GM12878 (cell line): ENCODE results near the gene BOLA1. TPM values are rescaled to one million over a fixed set of nuclear protein-coding genes. Genes with fewer than 3 reads are reported as not detected.

ENCODE experiments used
- ATAC-seq: fragments of 200-7000 bp; cut with Tn5 transposase; 3 replicates; pipeline ENCODE4 v1.9.1; 2020; ENCODE audit warnings: mild to moderate bottlenecking, moderate library complexity
- BruUV-seq: library from RNA; stranded (reverse); fragments of 400-500 nt; replicated peaks from 2 replicates; lab custom pipeline; 2021; lab: Mats Ljungman, UMichigan
- CTCF ChIA-PET: fragments of 300-600 bp; sonication (Branson Sonifier 250); formaldehyde crosslinking; extraction: SDS; loops from one replicate; lab custom pipeline; 2021; ENCODE audit warnings: inconsistent platforms; lab: Yijun Ruan, JAX
- POLR2A ChIA-PET: fragments of 350-600 bp; formaldehyde crosslinking; extraction: SDS; loops from one replicate; lab custom pipeline; 2021; ENCODE audit warnings: inconsistent platforms; lab: Charles Lee
- RAD21 ChIA-PET: fragments of 300-600 bp; sonication (Branson Sonifier 250); formaldehyde crosslinking; loops from one replicate; lab custom pipeline; 2023; ENCODE audit warnings: antibody characterized with exemption; ENCODE audit not compliant: unreplicated experiment; lab: Charles Lee
- SMC1A ChIA-PET: fragments of 300-600 bp; sonication (Branson Sonifier 250); formaldehyde crosslinking; loops from one replicate; lab custom pipeline; 2023; ENCODE audit not compliant: unreplicated experiment, uncharacterized antibody; lab: Charles Lee
- DNase-seq: peaks from one replicate; pipeline ENCODE4 v3.0.0-alpha.2; 2011; ENCODE audit warnings: low read depth, low spot score
- FAIRE-seq: peaks from 3 replicates; lab custom pipeline; 2011; peaks lifted over from hg19 to GRCh38; lab: Jason Lieb, UNC
- H2AFZ ChIP-seq: 2 replicates; pipeline ENCODE4 v1.6.0; 2011; ENCODE audit warnings: low read depth, low read length, control low read depth; ENCODE audit not compliant: control insufficient read depth
- H3K27ac ChIP-seq: 2 replicates; pipeline ENCODE4 v1.5.1; 2011; ENCODE audit warnings: control low read depth; ENCODE audit not compliant: control insufficient read depth, insufficient read depth
- H3K27me3 ChIP-seq, 2 experiments: replicated peaks in 1 of 2; 2 replicates each; pipeline versions ENCODE4 v1.6.0 to v1.6.1; 2011; ENCODE audit warnings: low read length in 1 of 2; ENCODE audit not compliant: control insufficient read depth in 2 of 2, insufficient read depth in 2 of 2
- H3K36me3 ChIP-seq, 2 experiments: 2 replicates each; pipeline ENCODE4 v1.5.1; 2011; ENCODE audit warnings: low read length in 1 of 2; ENCODE audit not compliant: control insufficient read depth in 2 of 2, insufficient read depth in 2 of 2
- H3K4me1 ChIP-seq: 2 replicates; pipeline ENCODE4 v1.6.1; 2011; ENCODE audit warnings: mild to moderate bottlenecking, low read length, moderate library complexity, mixed read lengths; ENCODE audit not compliant: control insufficient read depth, insufficient read depth
- H3K4me2 ChIP-seq: 2 replicates; pipeline ENCODE4 v1.6.0; 2011; ENCODE audit warnings: control low read depth; ENCODE audit not compliant: control insufficient read depth, insufficient read depth
- H3K4me3 ChIP-seq: fragments of 200-600 bp; sonication (generic); 2 replicates; pipeline ENCODE4 v1.5.1; 2016
- H3K79me2 ChIP-seq: 2 replicates; pipeline ENCODE4 v1.6.0; 2011; ENCODE audit warnings: low read length; ENCODE audit not compliant: control insufficient read depth, insufficient read depth
- H3K9ac ChIP-seq: 2 replicates; pipeline ENCODE4 v1.8.0; 2011; ENCODE audit warnings: low read length, control low read depth, mixed read lengths; ENCODE audit not compliant: control insufficient read depth, insufficient read depth
- H3K9me3 ChIP-seq: replicated peaks from 3 replicates; pipeline ENCODE4 v1.5.1; 2011; ENCODE audit warnings: mild to moderate bottlenecking, low read length; ENCODE audit not compliant: control insufficient read depth, insufficient read depth
- H4K20me1 ChIP-seq: 2 replicates; pipeline ENCODE4 v1.6.0; 2011; ENCODE audit not compliant: control insufficient read depth, insufficient read depth
- ETV6 ChIP-seq, 2 experiments: fragments of 450-650 bp in 1 of 2; IDR thresholded peaks in 1 of 2; conservative IDR thresholded peaks in 1 of 2; 2 replicates each; pipeline ENCODE4 v1.6.1; 2014; ENCODE audit warnings: antibody characterized with exemption in 1 of 2, borderline replicate concordance in 1 of 2, low read depth in 1 of 2, mild to moderate bottlenecking in 1 of 2, moderate library complexity in 1 of 2
- EZH2 ChIP-seq: IDR thresholded peaks from 2 replicates; pipeline ENCODE4 v1.6.1; 2012; ENCODE audit warnings: low read depth, mild to moderate bottlenecking, control low read depth, inconsistent platforms, low read length, borderline replicate concordance; ENCODE audit not compliant: control insufficient read depth
- GABPA ChIP-seq: IDR thresholded peaks from 2 replicates; pipeline ENCODE4 v1.6.1; 2014; ENCODE audit warnings: antibody characterized with exemption, low read depth, mild to moderate bottlenecking, inconsistent platforms
- HCFC1 ChIP-seq: fragments of 150-350 bp; IDR thresholded peaks from 2 replicates; pipeline ENCODE4 v1.6.1; 2014; ENCODE audit warnings: low read length
- HDGF ChIP-seq: fragments of 450-650 bp; IDR thresholded peaks from 2 replicates; pipeline ENCODE4 v1.6.1; 2016; ENCODE audit warnings: antibody characterized with exemption
- IKZF1 ChIP-seq: fragments of 450-650 bp; conservative IDR thresholded peaks from 2 replicates; pipeline ENCODE4 v1.6.1; 2017; ENCODE audit warnings: antibody characterized with exemption, mild to moderate bottlenecking
- KAT2A ChIP-seq: conservative IDR thresholded peaks from 2 replicates; pipeline ENCODE4 v1.6.1; 2011; ENCODE audit warnings: low read depth, low read length; ENCODE audit not compliant: control insufficient read depth
- MEF2A ChIP-seq: IDR thresholded peaks from 2 replicates; pipeline ENCODE4 v1.6.1; 2011; ENCODE audit warnings: low read depth, mild to moderate bottlenecking, low read length, moderate library complexity; ENCODE audit not compliant: insufficient read depth
- MEF2B ChIP-seq: fragments of 450-650 bp; IDR thresholded peaks from 2 replicates; pipeline ENCODE4 v1.6.1; 2018; ENCODE audit warnings: mild to moderate bottlenecking, moderate library complexity; ENCODE audit not compliant: partially characterized antibody, poor library complexity, severe bottlenecking
- PAX8 ChIP-seq: fragments of 450-650 bp; IDR thresholded peaks from 2 replicates; pipeline ENCODE4 v1.6.1; 2017; ENCODE audit warnings: mild to moderate bottlenecking, moderate library complexity
- PML ChIP-seq: IDR thresholded peaks from 2 replicates; pipeline ENCODE4 v1.6.1; 2012; ENCODE audit warnings: low read length, inconsistent platforms
- SREBF1 ChIP-seq: IDR thresholded peaks from 2 replicates; pipeline ENCODE4 v1.6.1; 2012; ENCODE audit warnings: mild to moderate bottlenecking, low read length
- WGBS: methylation state at CpG from one replicate; pipeline ENCODE4 v1.1.6; 2016; ENCODE audit warnings: low lambda C conversion rate; ENCODE audit not compliant: insufficient replicate concordance, insufficient coverage; ENCODE audit errors: missing lambda C conversion rate; 5-methylcytosine and 5-hydroxymethylcytosine counted together
- in situ Hi-C: fragments of 300-500 bp; cut with MboI; formaldehyde crosslinking; loops from 9 replicates; pipeline ENCODE4 v1.14.3; 2018; ENCODE audit warnings: mixed read lengths
- intact Hi-C: fragments of 100-400 bp; cut with micrococcal nuclease; formaldehyde crosslinking; loops from one replicate; pipeline ENCODE4 v1.14.2; 2022; ENCODE audit not compliant: unreplicated experiment
- polyA plus RNA-seq, 11 experiments: library from polyadenylated mRNA; depleted of rRNA in 4 of 11; unstranded in 6 of 11; stranded (reverse) in 5 of 11; fragments of >200 nt; fragmentation: Nextera tagmentation in 4 of 11; fragmentation: Illumina TruSeq in 1 of 11; extraction: Ambion mirVana in 4 of 11; extraction: Trizol in 1 of 11; gene quantifications; 1 replicate in 1 of 11; 2 replicates in 10 of 11; pipeline versions ENCODE4 v1.2.1 to v1.2.3, GENCODE V29; 2011 to 2016; ENCODE audit warnings: inconsistent platforms in 2 of 11, missing spikeins in 2 of 11, low read depth in 1 of 11
- total RNA-seq, 4 experiments: library from RNA; depleted of rRNA in 3 of 4; stranded (reverse); fragments of >200 nt in 3 of 4; fragmentation: Illumina TruSeq in 1 of 4; extraction: Trizol in 1 of 4; gene quantifications; 2 replicates each; pipeline versions ENCODE4 v1.2.1 to v1.2.3, GENCODE V29; 2013 to 2021
- TF ChIP-seq, protein P1 (sequence below): IDR thresholded peaks from 2 replicates; pipeline ENCODE4 v1.6.1; 2012; ENCODE audit warnings: low read depth, low read length, improper control_type of control experiment
- TF ChIP-seq, protein P2 (sequence below): fragments of 450-650 bp; IDR thresholded peaks from 2 replicates; pipeline ENCODE4 v1.6.1; 2017; ENCODE audit warnings: borderline replicate concordance
- TF ChIP-seq, protein P3 (sequence below): fragments of 150-350 bp; IDR thresholded peaks from 2 replicates; pipeline ENCODE4 v1.6.1; 2014; ENCODE audit warnings: mild to moderate bottlenecking, low read depth, low read length
- TF ChIP-seq, protein P4 (sequence below): fragments of 450-650 bp; formaldehyde crosslinking; IDR thresholded peaks from 2 replicates; pipeline ENCODE4 v1.5.0; 2022; ENCODE audit warnings: mild to moderate bottlenecking, missing genetic modification characterization

BOLA1 gene
- total and polyA plus RNA-seq, 10 of the 15 experiments (the other 5 are each of a cell fraction or from before 2014, with no cell fraction given): 0.74 to 18.7 (median 11.3) TPM

DNA sequence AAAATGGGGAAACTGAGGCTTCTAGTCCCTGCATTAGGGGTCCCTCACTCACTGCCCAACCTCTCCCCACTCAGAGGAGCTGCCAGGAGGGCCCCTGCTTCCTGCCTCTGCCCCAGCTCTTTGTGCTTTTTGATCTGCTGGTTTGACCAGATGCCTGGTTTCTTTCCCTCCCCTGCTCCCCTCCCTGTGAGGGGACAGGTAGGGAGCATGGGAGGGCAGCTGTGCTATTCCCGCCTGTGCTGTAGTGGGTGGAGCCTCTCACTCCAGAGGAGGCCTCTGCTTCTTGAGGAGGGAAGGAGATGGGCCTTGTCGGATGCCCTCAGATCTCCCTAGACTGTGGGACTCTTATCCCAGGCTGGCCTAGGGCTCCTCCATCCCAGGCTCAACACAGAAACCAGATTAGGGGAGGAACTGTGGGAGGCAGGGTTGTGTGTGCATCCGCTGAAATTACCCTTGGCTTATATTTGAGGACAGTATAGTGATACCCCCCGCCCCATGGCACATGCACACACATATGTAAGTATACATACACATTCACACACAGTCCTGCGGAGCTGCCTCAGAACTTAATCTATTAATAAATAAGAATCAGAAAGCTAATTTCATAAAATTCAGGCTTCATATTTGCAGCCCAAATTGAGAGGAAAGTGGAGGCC is 4.6 kb downstream of the BOLA1 start:
- in situ Hi-C loops (no loop called here), intact Hi-C loops (no loop called here)
- ChIA-PET CTCF (no interaction called here), POLR2A (no interaction called here), RAD21 (no interaction called here), SMC1A (interaction anchor here (1.4 kb wide), 1 partner anchor 11 kb away, joined by 4 read pairs; no protein-coding TSS in a partner anchor)
- ATAC-seq (no peak), FAIRE-seq (no peak), DNase-seq (no peak)
- H3K79me2 ChIP-seq: peaks cover 4% of the 10 kb centered on the region
- no peaks in the 10 kb centered on the region for H3K27me3 ChIP-seq
- no peak overlapping the region for H3K9ac ChIP-seq
- H3K9me3 ChIP-seq: no peaks in the 10 kb centered on the region
- H3K27ac ChIP-seq: no peak overlapping the region
- no peak overlapping the region for H3K4me2 ChIP-seq
- H2AFZ ChIP-seq: no peak overlapping the region
- H4K20me1 ChIP-seq: no peaks in the 10 kb centered on the region
- H3K4me1 ChIP-seq: peaks cover 6% of the 10 kb centered on the region; the same call in 1 of the 2 replicates
- TF ChIP-seq PAX8 (no peak), IKZF1 (no peak), HCFC1 (no peak), MEF2A (no peak), HDGF (no peak), MEF2B (no peak), ETV6 (conservative IDR thresholded peaks at IDR 0.05 in 1 of 2, IDR thresholded peaks at IDR 0.05 in 1 of 2; ENCODE audit: borderline replicate concordance in 1 of 2, low read depth in 1 of 2) (no peak), PML (no peak), EZH2 (no peak), SREBF1 (no peak), GABPA (no peak), KAT2A (no peak)
- TF ChIP-seq, protein P1, sequence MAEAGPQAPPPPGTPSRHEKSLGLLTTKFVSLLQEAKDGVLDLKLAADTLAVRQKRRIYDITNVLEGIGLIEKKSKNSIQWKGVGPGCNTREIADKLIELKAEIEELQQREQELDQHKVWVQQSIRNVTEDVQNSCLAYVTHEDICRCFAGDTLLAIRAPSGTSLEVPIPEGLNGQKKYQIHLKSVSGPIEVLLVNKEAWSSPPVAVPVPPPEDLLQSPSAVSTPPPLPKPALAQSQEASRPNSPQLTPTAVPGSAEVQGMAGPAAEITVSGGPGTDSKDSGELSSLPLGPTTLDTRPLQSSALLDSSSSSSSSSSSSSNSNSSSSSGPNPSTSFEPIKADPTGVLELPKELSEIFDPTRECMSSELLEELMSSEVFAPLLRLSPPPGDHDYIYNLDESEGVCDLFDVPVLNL: no peak
- TF ChIP-seq, protein P2, sequence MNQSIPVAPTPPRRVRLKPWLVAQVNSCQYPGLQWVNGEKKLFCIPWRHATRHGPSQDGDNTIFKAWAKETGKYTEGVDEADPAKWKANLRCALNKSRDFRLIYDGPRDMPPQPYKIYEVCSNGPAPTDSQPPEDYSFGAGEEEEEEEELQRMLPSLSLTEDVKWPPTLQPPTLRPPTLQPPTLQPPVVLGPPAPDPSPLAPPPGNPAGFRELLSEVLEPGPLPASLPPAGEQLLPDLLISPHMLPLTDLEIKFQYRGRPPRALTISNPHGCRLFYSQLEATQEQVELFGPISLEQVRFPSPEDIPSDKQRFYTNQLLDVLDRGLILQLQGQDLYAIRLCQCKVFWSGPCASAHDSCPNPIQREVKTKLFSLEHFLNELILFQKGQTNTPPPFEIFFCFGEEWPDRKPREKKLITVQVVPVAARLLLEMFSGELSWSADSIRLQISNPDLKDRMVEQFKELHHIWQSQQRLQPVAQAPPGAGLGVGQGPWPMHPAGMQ: no peak
- TF ChIP-seq, protein P3, sequence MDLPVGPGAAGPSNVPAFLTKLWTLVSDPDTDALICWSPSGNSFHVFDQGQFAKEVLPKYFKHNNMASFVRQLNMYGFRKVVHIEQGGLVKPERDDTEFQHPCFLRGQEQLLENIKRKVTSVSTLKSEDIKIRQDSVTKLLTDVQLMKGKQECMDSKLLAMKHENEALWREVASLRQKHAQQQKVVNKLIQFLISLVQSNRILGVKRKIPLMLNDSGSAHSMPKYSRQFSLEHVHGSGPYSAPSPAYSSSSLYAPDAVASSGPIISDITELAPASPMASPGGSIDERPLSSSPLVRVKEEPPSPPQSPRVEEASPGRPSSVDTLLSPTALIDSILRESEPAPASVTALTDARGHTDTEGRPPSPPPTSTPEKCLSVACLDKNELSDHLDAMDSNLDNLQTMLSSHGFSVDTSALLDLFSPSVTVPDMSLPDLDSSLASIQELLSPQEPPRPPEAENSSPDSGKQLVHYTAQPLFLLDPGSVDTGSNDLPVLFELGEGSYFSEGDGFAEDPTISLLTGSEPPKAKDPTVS: no peak
- TF ChIP-seq, protein P4, sequence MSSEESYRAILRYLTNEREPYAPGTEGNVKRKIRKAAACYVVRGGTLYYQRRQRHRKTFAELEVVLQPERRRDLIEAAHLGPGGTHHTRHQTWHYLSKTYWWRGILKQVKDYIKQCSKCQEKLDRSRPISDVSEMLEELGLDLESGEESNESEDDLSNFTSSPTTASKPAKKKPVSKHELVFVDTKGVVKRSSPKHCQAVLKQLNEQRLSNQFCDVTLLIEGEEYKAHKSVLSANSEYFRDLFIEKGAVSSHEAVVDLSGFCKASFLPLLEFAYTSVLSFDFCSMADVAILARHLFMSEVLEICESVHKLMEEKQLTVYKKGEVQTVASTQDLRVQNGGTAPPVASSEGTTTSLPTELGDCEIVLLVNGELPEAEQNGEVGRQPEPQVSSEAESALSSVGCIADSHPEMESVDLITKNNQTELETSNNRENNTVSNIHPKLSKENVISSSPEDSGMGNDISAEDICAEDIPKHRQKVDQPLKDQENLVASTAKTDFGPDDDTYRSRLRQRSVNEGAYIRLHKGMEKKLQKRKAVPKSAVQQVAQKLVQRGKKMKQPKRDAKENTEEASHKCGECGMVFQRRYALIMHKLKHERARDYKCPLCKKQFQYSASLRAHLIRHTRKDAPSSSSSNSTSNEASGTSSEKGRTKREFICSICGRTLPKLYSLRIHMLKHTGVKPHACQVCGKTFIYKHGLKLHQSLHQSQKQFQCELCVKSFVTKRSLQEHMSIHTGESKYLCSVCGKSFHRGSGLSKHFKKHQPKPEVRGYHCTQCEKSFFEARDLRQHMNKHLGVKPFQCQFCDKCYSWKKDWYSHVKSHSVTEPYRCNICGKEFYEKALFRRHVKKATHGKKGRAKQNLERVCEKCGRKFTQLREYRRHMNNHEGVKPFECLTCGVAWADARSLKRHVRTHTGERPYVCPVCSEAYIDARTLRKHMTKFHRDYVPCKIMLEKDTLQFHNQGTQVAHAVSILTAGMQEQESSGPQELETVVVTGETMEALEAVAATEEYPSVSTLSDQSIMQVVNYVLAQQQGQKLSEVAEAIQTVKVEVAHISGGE (CRISPR knock-in tag): no peak
- no TSS peak for BruUV-seq
- H3K36me3 ChIP-seq: no peaks in the 10 kb centered on the region
- 89% methylated on average over 5 of the region's 5 CpGs for WGBS
- H3K4me3 ChIP-seq: no peak overlapping the region
